Stimulated activated CD4-positive, alpha-beta T cell treated with anti-CD3 and anti-CD28 coated beads, TNF-alpha, amount 100 ng/mL, for 24 hours (primary cell): ENCODE results near the gene FAM78A.
"Not testable (repeated sequence)": the region's sequence is repeated elsewhere in the genome, so short reads cannot be mapped to it uniquely, and the experiment has no call there.

ENCODE experiments used
- DNase-seq, 3 experiments: peaks; one replicate each; pipeline ENCODE4 v3.0.0-alpha.2; 2020; ENCODE audit warnings: low read depth in 3 of 3

FAM78A gene

GRCh38 chr9:131266266-131267229 is 9.8 kb downstream of the FAM78A start:
- peak in 1 of 3 experiments; percentile 61 for DNase-seq

- DNase-seq, result no peak
Observed at GRCh38 chr9:131264231-131264630, 12.1 kb downstream of the FAM78A start.

GRCh38 chr9:131263701-131264100 is 12.6 kb downstream of the FAM78A start:
- DNase-seq, result no peak

- DNase-seq, result not testable (repeated sequence)
Observed at GRCh38 chr9:131263033-131263343, 13.3 kb downstream of the FAM78A start.

GRCh38 chr9:131262327-131263032 is 13.8 kb downstream of the FAM78A start:
- no peak for DNase-seq

- DNase-seq, result no peak
Observed at GRCh38 chr9:131260751-131261452, 15.4 kb downstream of the FAM78A start.

GRCh38 chr9:131259916-131260597 is 16.3 kb downstream of the FAM78A start:
- DNase-seq, result no peak

GRCh38 chr9:131259432-131259898 is 16.8 kb downstream of the FAM78A start:
- DNase-seq, result no peak

GRCh38 chr9:131258698-131259431 is 17.4 kb downstream of the FAM78A start:
- DNase-seq, result no peak

GRCh38 chr9:131258186-131258585 is 18.1 kb downstream of the FAM78A start:
- DNase-seq, result no peak

GRCh38 chr9:131257266-131258025 is 18.9 kb downstream of the FAM78A start:
- no peak for DNase-seq

- no peak for DNase-seq
Observed at GRCh38 chr9:131255676-131256197, 20.6 kb downstream of the FAM78A start.

- DNase-seq, result no peak
Observed at GRCh38 chr9:131254626-131255025, 21.7 kb downstream of the FAM78A start.

- no peak for DNase-seq
Observed at GRCh38 chr9:131253891-131254491, 22.3 kb downstream of the FAM78A start.

- DNase-seq, result no peak
Observed at GRCh38 chr9:131252120-131252519, 24.2 kb downstream of the FAM78A start.

GRCh38 chr9:131246618-131247017 is 29.7 kb downstream of the FAM78A start:
- DNase-seq, result no peak

- DNase-seq, result not testable (repeated sequence)
Observed at GRCh38 chr9:131244331-131244730, 32.0 kb downstream of the FAM78A start.

GRCh38 chr9:131240047-131240921 is 36.0 kb downstream of the FAM78A start:
- no peak for DNase-seq
